ENCODE data around the gene KIRREL3.

The KIRREL3 gene

GRCh38 chr11:126870021-126870420 is 130.5 kb downstream of the KIRREL3 start:
- DNase-seq (ENCODE audit: low read depth in 2 of 2): no peak

- no peak for DNase-seq (ENCODE audit: low read depth in 2 of 2)
These were observed 131.8 kb downstream of the KIRREL3 start for GRCh38 chr11:126868741-126869140.

GRCh38 chr11:126864934-126865333 is 135.6 kb downstream of the KIRREL3 start:
- no peak for DNase-seq (ENCODE audit: low read depth in 2 of 2)

GRCh38 chr11:126863294-126863997 is 137.1 kb downstream of the KIRREL3 start:
- DNase-seq (ENCODE audit: low read depth in 2 of 2): no peak

GRCh38 chr11:126862664-126863243 is 137.8 kb downstream of the KIRREL3 start:
- DNase-seq (ENCODE audit: low read depth in 2 of 2): no peak

GRCh38 chr11:126861796-126862459 is 138.6 kb downstream of the KIRREL3 start:
- DNase-seq (ENCODE audit: low read depth in 2 of 2): no peak

- no peak for DNase-seq (ENCODE audit: low read depth in 2 of 2)
These were observed 142.4 kb downstream of the KIRREL3 start for GRCh38 chr11:126857860-126858808.

- DNase-seq (ENCODE audit: low read depth in 2 of 2): no peak
These were observed 145.0 kb downstream of the KIRREL3 start for GRCh38 chr11:126855536-126855935.

- DNase-seq (ENCODE audit: low read depth in 2 of 2): no peak
These were observed 146.8 kb downstream of the KIRREL3 start for GRCh38 chr11:126853732-126854131.

GRCh38 chr11:126844789-126845188 is 155.8 kb downstream of the KIRREL3 start:
- DNase-seq (ENCODE audit: low read depth in 2 of 2): no peak

GRCh38 chr11:126843096-126843495 is 157.5 kb downstream of the KIRREL3 start:
- no peak for DNase-seq (ENCODE audit: low read depth in 2 of 2)

- no peak for DNase-seq (ENCODE audit: low read depth in 2 of 2)
These were observed 158.6 kb downstream of the KIRREL3 start for GRCh38 chr11:126841999-126842398.

- DNase-seq (ENCODE audit: low read depth in 2 of 2): no peak
These were observed 159.6 kb downstream of the KIRREL3 start for GRCh38 chr11:126840975-126841374.

GRCh38 chr11:126840201-126840886 is 160.2 kb downstream of the KIRREL3 start:
- DNase-seq (ENCODE audit: low read depth in 2 of 2): no peak

GRCh38 chr11:126839496-126839895 is 161.1 kb downstream of the KIRREL3 start:
- no peak for DNase-seq (ENCODE audit: low read depth in 2 of 2)

GRCh38 chr11:126838779-126839178 is 161.8 kb downstream of the KIRREL3 start:
- DNase-seq (ENCODE audit: low read depth in 2 of 2): no peak

GRCh38 chr11:126837581-126837980 is 163.0 kb downstream of the KIRREL3 start:
- DNase-seq (ENCODE audit: low read depth in 2 of 2): no peak

- no peak for DNase-seq (ENCODE audit: low read depth in 2 of 2)
These were observed 166.0 kb downstream of the KIRREL3 start for GRCh38 chr11:126834573-126834972.

GRCh38 chr11:126834149-126834548 is 166.4 kb downstream of the KIRREL3 start:
- DNase-seq (ENCODE audit: low read depth in 2 of 2): no peak

GRCh38 chr11:126833065-126833464 is 167.5 kb downstream of the KIRREL3 start:
- DNase-seq (ENCODE audit: low read depth in 2 of 2): no peak

GRCh38 chr11:126832387-126832786 is 168.2 kb downstream of the KIRREL3 start:
- DNase-seq (ENCODE audit: low read depth in 2 of 2): no peak

Measured in stimulated activated CD8-positive, alpha-beta memory T cell treated with anti-CD3 and anti-CD28 coated beads, Interleukin-15, amount 100 ng/mL, for 4 hours (primary cell).